HG03521 (cell line): Measurements from ENCODE around the gene FAR2.
"Not testable (repeated sequence)": the region's sequence is repeated elsewhere in the genome, so short reads cannot be mapped to it uniquely, and the experiment has no call there.

Experiments used
- ATAC-seq: cut with Tn5 transposase; IDR thresholded peaks from one replicate; pipeline ENCODE4 v1.9.1; 2021; ENCODE audit warnings: mild to moderate bottlenecking, moderate library complexity; ENCODE audit not compliant: unreplicated experiment

The FAR2 gene

DNA sequence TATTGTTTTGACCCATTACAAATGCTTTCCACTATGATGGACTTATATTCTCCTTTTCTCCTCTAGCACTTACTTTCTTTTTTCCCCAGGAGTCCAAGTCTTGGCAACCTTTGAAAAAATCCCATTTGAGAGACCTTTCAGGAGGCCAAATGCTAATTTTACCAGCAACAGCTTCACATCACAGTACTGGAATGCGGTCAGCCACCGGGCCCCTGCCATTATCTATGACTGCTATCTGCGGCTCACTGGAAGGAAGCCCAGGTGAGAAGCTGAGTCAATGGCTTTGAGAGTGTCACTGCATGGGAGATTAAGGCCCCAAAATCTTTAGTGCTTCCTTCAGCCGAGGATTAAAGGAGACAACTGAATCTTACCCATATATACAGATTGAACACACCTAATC lies 167.7 kb downstream of the FAR2 start:
- no peak for ATAC-seq

DNA sequence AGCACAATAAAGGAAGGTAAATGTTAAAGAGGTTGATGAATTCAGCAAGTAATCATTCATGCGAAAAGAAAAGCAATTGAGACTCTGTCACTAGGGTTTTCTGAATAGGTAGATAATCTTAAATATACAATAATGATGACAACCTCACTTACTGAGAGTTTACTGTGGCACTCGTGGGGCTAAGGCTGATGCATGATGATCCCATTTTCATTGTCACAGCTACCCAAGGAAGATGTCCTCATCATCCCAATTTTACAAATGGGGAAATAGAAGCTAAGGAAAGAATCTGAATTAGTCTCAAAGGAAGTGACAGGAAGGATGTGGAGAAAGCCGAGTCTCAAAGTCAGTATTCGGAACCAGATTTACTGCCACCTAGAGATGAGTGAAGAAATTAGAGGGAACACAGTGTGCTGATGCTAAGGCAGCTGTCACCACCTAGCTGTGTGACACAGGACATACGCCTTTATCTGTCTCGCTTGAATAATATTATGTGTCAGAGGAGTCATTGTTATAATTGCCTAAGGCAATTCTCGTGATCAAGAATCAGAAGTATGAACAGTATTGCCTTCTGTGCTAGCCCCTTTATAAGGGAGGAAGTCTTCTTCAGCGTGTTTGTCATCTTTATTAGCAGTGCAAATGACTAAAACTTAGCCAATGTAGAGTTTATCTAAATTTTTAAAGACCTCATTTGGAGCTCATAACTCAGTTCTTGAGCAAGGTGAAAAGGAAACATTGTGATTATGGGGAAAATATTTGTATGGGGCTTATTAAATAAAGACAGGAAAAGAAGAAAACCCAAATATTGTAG lies 168.7 kb downstream of the FAR2 start:
- ATAC-seq: peak; percentile 100

DNA sequence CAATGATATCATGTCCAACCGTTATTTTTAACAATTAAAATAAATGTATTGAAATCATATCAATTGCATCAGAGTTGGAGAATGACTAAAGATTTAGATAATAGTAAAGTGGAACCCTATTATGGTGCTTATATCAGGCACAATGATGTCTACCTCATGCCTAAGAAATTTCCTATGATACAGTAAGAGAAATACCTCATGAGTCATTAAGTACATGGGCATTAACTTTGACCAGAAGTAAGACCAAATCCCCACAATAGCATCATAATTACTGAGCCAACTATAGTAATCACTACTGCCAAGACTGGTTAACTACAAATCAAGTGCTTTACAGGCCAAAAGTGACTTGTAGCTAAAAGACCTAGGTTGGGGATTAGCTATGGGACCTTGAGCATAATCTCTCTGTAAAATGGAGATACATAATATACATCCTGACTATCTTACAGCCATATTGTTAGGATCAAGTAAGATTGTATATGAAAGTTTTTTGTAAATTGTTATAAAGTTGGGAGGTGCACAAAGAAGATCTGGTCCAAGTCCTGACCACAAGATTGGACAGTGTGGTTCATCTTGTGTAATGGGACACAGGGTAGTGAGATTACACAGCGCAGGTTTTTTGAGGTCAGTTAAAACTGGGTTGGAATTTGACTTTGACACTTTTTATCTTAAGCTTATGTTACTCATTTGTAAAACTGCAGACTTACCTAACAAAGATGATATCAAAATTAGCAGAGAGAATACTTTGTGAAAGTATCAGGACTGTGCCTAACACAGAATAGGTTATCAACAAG lies 171.4 kb downstream of the FAR2 start:
- ATAC-seq: no peak

- ATAC-seq: no peak
Observed at GRCh38 chr12:29322157-29322556, 173.1 kb downstream of the FAR2 start.

DNA sequence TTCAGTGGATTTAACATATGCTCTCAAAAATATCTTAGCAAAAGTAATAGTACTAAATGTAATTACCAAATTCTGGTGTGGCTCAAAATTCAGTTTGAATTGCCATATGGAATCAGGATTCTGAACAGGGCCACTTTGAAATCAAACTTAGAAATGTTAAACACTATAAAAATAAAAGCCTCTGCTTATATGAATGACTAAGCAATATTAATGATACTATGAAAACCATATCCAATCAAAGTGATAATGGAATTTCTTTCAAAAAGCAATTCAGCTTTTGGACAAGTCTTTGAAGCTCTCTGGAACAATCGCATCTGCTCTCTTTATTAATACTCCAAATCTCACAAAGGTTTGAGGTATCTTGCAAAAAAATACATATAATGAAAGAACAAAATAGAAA lies 180.3 kb downstream of the FAR2 start:
- ATAC-seq: no peak

DNA sequence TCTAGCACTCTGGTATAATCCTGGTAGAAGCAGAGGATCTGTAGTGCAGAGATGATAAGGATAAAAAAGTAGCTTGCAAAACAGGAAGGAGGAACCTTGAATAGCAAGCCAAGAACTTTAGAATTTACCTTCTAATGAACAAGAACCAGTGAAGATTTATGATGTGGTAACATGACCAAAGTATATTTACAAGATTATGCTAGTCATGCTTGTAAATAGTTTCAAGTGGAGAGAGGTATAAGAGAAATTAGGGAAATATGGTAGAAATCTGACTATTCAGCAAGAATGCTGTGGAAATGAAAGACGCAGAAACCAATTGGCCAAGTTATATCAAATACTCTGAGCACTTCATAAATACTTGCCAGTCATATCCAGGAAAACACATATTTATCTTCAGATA lies 184.1 kb downstream of the FAR2 start:
- ATAC-seq: no peak

- no peak for ATAC-seq
Observed at GRCh38 chr12:29334937-29335336, 185.9 kb downstream of the FAR2 start.

DNA sequence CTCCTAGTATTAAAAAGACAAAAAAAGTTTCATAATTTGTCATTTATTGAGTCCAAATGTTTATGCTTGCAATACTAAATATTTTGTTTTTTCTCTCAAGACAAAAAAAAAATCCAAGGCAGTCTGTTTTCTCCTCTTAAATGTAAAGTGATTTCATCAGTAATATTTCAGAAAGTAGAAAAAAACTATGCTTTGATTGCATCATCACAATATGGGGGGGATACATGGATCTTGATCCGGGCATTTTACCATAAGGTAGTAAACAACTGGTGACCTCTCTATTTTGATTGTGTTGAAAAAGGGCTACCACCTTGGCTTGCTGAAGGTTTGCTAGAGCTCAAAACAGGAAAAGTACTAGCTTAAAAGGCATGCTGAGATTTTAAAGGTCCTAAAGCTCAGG lies 188.2 kb downstream of the FAR2 start:
- no peak for ATAC-seq

- no peak for ATAC-seq
Observed at GRCh38 chr12:29343022-29343799, 194.1 kb downstream of the FAR2 start.

GRCh38 chr12:29346769-29347421 lies 197.8 kb downstream of the FAR2 start:
- no peak for ATAC-seq

DNA sequence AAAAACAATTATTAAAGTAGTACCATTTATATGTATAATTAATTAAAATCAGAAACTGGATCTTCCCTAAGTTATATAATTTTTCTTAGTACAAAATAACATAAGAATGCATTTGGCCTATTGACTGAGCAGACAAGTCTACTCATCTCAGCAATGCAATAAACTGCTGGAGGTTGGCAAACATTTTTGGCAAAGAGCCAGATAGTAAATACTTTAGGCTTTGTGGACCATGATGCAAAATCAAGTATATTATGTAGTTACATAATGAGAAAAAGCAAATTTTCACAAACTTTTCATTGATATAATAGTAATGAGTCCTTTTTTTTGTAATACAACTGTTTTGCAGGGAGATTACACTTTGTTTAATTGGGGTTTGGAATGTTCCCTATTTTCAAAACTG lies 201.0 kb downstream of the FAR2 start:
- ATAC-seq: no peak

GRCh38 chr12:29354954-29355353 lies 205.9 kb downstream of the FAR2 start:
- ATAC-seq: no peak

GRCh38 chr12:29365091-29365490 lies 216.0 kb downstream of the FAR2 start:
- no peak for ATAC-seq

DNA sequence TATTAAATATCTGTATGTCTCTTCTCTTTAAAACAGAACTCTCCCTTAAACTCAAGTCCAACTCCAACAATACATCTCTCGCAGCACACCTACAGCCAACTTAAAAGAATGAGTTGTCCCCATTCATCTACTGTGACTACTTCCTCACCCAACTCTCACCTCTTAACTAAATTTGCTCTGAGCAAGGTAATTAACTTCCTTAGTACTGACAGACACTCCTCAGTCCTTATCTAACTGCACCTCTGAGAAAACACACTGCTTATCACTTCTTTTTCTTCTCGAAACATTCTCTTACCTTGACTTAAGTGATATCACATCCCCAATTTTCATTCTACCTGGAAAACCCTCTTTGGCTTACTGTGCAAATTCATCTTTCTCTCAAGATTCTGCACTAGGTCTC lies 224.9 kb downstream of the FAR2 start:
- no peak for ATAC-seq

- no peak for ATAC-seq
Observed at GRCh38 chr12:29374913-29375312, 225.8 kb downstream of the FAR2 start.

DNA sequence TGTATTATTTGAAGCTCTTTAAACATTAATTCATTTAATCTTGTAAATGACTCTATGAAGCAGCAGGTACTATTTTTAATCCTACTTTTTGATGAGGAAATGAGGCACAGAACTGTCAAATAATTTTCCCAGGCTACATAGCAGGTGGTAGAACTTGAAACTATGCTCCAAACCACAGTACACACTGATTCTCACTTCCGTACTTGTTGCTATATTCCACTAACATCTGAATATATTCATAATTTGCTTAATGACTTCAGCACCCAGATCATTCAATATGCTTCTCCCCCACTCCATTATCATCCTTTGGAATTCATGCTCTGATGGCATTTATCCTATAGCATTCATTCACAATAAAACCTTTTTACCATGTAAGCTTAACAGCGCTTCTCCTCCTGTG lies 227.0 kb downstream of the FAR2 start:
- no peak for ATAC-seq

DNA sequence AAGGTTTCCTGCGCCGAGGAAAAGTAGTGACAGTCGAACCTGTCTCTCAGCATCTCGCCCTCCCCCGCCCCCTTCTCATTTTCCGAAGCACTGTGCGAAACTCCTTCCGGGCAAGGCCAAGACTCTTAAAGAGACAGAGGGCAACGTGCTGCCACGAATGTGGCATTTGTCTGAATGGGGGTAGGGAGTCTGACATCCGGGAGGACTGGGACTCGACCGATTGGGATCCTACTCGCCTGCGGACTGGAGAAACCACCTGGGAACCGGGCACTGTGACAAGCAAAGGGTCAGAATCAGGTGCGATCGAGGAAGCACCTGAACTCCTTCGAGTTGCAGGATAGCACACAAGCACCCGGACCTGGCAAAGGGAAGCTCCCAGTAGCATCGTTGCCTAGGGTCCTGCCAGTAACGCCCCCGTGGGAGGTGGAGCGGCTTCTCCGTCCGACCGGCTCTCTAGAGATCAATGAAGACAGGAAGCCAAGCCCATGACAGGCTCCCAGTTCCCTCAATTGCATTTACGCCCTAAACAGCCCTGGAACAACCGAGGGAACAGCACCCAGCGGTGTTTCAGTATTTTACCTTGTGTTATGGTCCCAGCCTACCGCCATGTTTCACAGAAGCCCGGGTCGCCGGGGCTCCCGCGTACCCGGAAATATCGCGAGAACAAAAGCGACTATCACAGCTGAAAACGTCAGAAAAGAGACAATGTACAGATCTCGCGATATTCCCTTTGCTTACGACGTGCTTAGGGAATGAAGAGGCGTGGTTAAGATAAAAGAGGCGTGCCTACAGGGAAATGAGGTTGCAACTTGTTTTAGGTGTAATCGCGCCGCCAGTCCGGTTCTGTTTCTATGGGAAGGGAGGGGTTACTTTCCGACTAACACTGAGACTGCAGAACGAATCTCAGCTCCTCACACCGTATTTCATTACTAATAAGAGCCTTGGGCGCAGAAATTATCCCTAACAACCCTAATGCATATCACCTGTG lies 231.8 kb downstream of the FAR2 start, which contains the start of gene ERGIC2:
Gene ERGIC2 (minus strand): TSS at position 637 of the 988 bp plus-strand sequence. CDS start 9,539 bp downstream, outside the sequence.
- peak; percentile 96 for ATAC-seq

DNA sequence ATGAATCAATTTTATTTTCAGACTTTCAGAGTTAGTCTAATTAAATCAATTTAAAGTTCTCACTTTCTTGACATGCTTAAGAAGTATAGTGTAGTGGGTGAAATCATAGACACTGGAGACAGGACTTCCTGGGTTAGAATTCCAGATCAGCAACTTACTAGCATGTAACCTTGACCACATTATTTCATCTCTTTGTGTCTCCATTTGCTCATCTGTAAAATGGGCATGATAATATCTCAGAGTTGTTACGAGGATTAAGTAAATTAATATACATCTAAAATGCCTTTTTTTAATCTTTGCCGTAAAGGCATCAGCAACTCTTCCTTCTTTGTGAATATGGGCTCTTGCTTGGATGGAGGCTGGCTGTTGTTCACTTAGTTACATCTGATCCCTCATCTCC lies 233.2 kb downstream of the FAR2 start:
- no peak for ATAC-seq

DNA sequence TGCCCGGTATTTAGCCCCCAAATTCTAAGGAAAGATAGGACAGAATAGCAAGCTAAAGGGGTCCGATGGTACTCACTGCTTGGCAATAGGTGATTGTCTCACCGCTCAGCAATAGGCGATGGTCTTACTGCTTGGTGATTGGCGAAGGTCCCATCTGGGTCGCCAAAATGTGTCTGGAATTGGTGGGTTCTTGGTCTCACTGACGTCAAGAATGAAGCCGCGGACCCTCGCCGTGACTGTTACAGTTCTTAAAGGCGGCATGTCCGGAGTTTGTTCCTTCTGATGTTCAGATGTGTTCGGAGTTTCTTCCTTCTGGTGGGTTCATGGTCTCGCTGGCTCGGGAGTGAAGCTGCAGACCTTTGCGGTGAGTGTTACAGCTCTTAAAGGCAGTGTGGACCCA lies 236.1 kb downstream of the FAR2 start:
- ATAC-seq: not testable (repeated sequence)
